ENCODE measurements around the gene PLEKHJ1. TPM values are rescaled to one million over a fixed set of nuclear protein-coding genes. Genes with fewer than 3 reads are reported as not detected.

The PLEKHJ1 gene
- total and polyA plus RNA-seq, 2 of the 13 experiments (the other 11 are each of a cell fraction or from before 2014, with no cell fraction given), result 70.5 to 130 TPM

DNA sequence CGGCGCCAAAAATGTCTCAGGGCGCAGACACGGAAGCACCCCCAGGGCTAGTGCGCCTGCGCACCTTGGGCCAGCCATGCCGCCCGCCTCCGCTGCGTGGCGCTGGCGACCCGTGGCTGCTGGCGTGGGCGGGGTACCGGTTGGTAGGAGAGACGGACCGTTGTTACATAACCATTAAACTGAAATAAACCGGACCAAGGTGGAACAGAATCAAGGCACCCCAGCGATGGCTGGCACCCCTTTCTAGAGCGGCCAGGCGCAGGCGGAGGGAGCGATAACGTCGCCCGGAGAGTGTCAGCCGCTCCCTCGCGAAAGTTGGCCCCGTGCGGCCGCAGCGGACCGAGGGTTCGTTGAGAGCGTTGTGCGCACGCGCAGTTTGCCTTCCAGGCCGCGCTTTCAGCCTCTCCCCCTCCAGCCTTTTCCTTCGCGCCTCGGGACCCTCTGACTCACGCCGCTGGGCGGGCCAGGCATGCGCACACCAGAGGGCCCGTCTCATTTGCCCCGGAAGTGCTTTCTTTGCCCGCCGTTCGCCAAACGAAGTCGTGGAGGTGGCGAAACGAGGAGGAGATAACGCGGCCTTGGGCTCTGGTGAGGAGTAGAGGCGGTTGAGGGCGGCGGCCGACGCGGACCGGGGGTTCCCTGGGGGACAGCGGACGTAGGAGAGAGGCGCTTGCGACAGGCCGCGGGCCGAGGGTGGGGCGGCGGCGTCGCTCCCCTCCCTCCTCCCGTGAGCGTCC, at the start of gene PLEKHJ1, which contains the start of gene SF3A2 (continued):
- TF ChIP-seq, protein P1, sequence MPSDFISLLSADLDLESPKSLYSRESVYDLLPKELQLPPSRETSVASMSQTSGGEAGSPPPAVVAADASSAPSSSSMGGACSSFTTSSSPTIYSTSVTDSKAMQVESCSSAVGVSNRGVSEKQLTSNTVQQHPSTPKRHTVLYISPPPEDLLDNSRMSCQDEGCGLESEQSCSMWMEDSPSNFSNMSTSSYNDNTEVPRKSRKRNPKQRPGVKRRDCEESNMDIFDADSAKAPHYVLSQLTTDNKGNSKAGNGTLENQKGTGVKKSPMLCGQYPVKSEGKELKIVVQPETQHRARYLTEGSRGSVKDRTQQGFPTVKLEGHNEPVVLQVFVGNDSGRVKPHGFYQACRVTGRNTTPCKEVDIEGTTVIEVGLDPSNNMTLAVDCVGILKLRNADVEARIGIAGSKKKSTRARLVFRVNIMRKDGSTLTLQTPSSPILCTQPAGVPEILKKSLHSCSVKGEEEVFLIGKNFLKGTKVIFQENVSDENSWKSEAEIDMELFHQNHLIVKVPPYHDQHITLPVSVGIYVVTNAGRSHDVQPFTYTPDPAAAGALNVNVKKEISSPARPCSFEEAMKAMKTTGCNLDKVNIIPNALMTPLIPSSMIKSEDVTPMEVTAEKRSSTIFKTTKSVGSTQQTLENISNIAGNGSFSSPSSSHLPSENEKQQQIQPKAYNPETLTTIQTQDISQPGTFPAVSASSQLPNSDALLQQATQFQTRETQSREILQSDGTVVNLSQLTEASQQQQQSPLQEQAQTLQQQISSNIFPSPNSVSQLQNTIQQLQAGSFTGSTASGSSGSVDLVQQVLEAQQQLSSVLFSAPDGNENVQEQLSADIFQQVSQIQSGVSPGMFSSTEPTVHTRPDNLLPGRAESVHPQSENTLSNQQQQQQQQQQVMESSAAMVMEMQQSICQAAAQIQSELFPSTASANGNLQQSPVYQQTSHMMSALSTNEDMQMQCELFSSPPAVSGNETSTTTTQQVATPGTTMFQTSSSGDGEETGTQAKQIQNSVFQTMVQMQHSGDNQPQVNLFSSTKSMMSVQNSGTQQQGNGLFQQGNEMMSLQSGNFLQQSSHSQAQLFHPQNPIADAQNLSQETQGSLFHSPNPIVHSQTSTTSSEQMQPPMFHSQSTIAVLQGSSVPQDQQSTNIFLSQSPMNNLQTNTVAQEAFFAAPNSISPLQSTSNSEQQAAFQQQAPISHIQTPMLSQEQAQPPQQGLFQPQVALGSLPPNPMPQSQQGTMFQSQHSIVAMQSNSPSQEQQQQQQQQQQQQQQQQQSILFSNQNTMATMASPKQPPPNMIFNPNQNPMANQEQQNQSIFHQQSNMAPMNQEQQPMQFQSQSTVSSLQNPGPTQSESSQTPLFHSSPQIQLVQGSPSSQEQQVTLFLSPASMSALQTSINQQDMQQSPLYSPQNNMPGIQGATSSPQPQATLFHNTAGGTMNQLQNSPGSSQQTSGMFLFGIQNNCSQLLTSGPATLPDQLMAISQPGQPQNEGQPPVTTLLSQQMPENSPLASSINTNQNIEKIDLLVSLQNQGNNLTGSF (CRISPR knock-in tag; IDR thresholded peaks at IDR 0.05), result peak; percentile 84
- TF ChIP-seq FOSL2 (CRISPR knock-in tag; IDR thresholded peaks at IDR 0.05) (peak; percentile 97), ZBTB38 (CRISPR knock-in tag; IDR thresholded peaks at IDR 0.05) (peak; percentile 90), ZNF737 (CRISPR knock-in tag; IDR thresholded peaks at IDR 0.05; ENCODE audit: borderline replicate concordance) (peak; percentile 93), ZIK1 (CRISPR knock-in tag; IDR thresholded peaks at IDR 0.05; ENCODE audit: borderline replicate concordance, low read depth) (peak; percentile 99), TSC22D2 (CRISPR knock-in tag; IDR thresholded peaks at IDR 0.05; ENCODE audit: borderline replicate concordance) (peak; percentile 85), MLXIP (CRISPR knock-in tag; IDR thresholded peaks at IDR 0.05; ENCODE audit: borderline replicate concordance) (peak; percentile 74; the same call in 1 of the 2 replicates), FUBP1 (CRISPR knock-in tag; IDR thresholded peaks at IDR 0.05; ENCODE audit: borderline replicate concordance) (no peak), SP140L (CRISPR knock-in tag; IDR thresholded peaks at IDR 0.05; ENCODE audit: borderline replicate concordance) (0 out of 2 replicates have a peak, but pooled peaks have one; percentile 57), ZNF18 (CRISPR knock-in tag; IDR thresholded peaks at IDR 0.05; ENCODE audit: insufficient replicate concordance) (peak; percentile 94), ZFP90 (CRISPR knock-in tag; IDR thresholded peaks at IDR 0.05; ENCODE audit: borderline replicate concordance) (peak; percentile 94), PAF1 (CRISPR knock-in tag; IDR thresholded peaks at IDR 0.05) (no peak), TGIF2 (CRISPR knock-in tag; IDR thresholded peaks at IDR 0.05) (peak; percentile 83; the same call in 1 of the 2 replicates)
- TF ChIP-seq, protein P2, sequence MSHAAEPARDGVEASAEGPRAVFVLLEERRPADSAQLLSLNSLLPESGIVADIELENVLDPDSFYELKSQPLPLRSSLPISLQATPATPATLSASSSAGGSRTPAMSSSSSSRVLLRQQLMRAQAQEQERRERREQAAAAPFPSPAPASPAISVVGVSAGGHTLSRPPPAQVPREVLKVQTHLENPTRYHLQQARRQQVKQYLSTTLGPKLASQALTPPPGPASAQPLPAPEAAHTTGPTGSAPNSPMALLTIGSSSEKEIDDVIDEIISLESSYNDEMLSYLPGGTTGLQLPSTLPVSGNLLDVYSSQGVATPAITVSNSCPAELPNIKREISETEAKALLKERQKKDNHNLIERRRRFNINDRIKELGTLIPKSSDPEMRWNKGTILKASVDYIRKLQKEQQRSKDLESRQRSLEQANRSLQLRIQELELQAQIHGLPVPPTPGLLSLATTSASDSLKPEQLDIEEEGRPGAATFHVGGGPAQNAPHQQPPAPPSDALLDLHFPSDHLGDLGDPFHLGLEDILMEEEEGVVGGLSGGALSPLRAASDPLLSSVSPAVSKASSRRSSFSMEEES (CRISPR knock-in tag; IDR thresholded peaks at IDR 0.05), result peak; percentile 92
